ENCODE data around the gene ARHGEF19. TPM values are rescaled to one million over a fixed set of nuclear protein-coding genes. Genes with fewer than 3 reads are reported as not detected.

ARHGEF19 gene
- total and polyA plus RNA-seq, 2 of the 13 experiments (the other 11 are each of a cell fraction or from before 2014, with no cell fraction given): 1.7 to 1.8 TPM

GRCh38 chr1:16153999-16154673, 58.3 kb downstream of the ARHGEF19 start:
- in situ Hi-C loops (cut with HindIII; ENCODE audit: extremely low pct_ligation_motif_present, low pct_unique_long_range_greater_than_20kb) (no loop called here), intact Hi-C loops (cut with micrococcal nuclease; ENCODE audit: unreplicated experiment) (no loop called here)
- Histone ChIP-seq H3K27me3 (ENCODE audit: control insufficient read depth in 1 of 2, insufficient read depth in 2 of 2, low read length in 2 of 2) (no peaks in the 10 kb centered on the region; a peak in 1 of 5 replicates), H3K4me1 (ENCODE audit: insufficient read depth, low read length) (peaks cover 69% of the 10 kb centered on the region), H3K9ac (ENCODE audit: insufficient read depth, low read depth, low read length) (peak overlapping the region; percentile 95), H2AFZ (ENCODE audit: low read length) (no peak overlapping the region), H3K79me2 (ENCODE audit: insufficient read depth, low read length) (peaks cover 72% of the 10 kb centered on the region), H4K20me1 (ENCODE audit: insufficient read depth, low read length) (peaks cover 40% of the 10 kb centered on the region; the same call in 1 of the 2 replicates), H3K27ac (ENCODE audit: extremely low read length, insufficient read depth, low read length) (peak overlapping the region; percentile 86), H3K4me2 (ENCODE audit: low read depth, low read length) (peak overlapping the region; percentile 99), H3K9me3 (ENCODE audit: low read length) (no peaks in the 10 kb centered on the region), H3K4me3 (replicated peaks in 1 of 3; ENCODE audit: insufficient read depth in 1 of 3, low read depth in 2 of 3, low read length in 3 of 3) (peak overlapping the region; percentile 92 to 100 (median 95)), H3K36me3 (replicated peaks in 1 of 2; ENCODE audit: control insufficient read depth in 1 of 2, insufficient read depth in 2 of 2, low read length in 2 of 2) (peaks cover 17 to 31% of the 10 kb centered on the region in 2 experiments)
- DNase-seq (ENCODE audit: low spot score) (no peak), ATAC-seq (no peak; the same call in 2 of the 3 replicates), FAIRE-seq (no peak)
- POLR2A ChIA-PET: interaction anchor here (0.7 to 5.9 kb wide), 12 partner anchors 8 to 249 kb away, joined by 3 to 120 read pairs (median 6); no protein-coding TSS in a partner anchor
- 5% methylated on average over 13 of the region's 17 CpGs for WGBS (ENCODE audit: low lambda C conversion rate)
- no TSS peak for BruUV-seq (replicated peaks)
- CTCF ChIA-PET (ENCODE audit: low intra/inter-chr PET ratio, low total read pairs): no interaction called here
- 0 out of 2 replicates have a peak, but pooled peaks have one; percentile 25 for TF ChIP-seq SNAI1 (CRISPR knock-in tag; IDR thresholded peaks at IDR 0.05; ENCODE audit: borderline replicate concordance)
- TF ChIP-seq LCORL (IDR thresholded peaks at IDR 0.05): no peak
- peak; percentile 66; the same call in 1 of the 2 replicates for TF ChIP-seq LCORL (CRISPR knock-in tag; IDR thresholded peaks at IDR 0.05)
- 0 out of 2 replicates have a peak, but pooled peaks have one; percentile 24 for TF ChIP-seq BATF2 (CRISPR knock-in tag; IDR thresholded peaks at IDR 0.05)
- TF ChIP-seq HBP1 (CRISPR knock-in tag; IDR thresholded peaks at IDR 0.05; ENCODE audit: low read depth): peak; percentile 17; the same call in 1 of the 2 replicates
- 0 out of 2 replicates have a peak, but pooled peaks have one; percentile 4 for TF ChIP-seq ZNF816 (CRISPR knock-in tag; IDR thresholded peaks at IDR 0.05; ENCODE audit: borderline replicate concordance)
- peak; percentile 16 for TF ChIP-seq SAP130 (CRISPR knock-in tag; IDR thresholded peaks at IDR 0.05; ENCODE audit: low read depth)
- peak; percentile 4 for TF ChIP-seq RBM39 (IDR thresholded peaks at IDR 0.05; ENCODE audit: low read depth, low read length, poor library complexity, severe bottlenecking)
- no peak for TF ChIP-seq EP300 (IDR thresholded peaks at IDR 0.05; ENCODE audit: low read depth in 2 of 2, low read length in 2 of 2)
- TF ChIP-seq EP300 (CRISPR knock-in tag; IDR thresholded peaks at IDR 0.05; ENCODE audit: borderline replicate concordance): no peak
- TF ChIP-seq SIN3A (IDR thresholded peaks at IDR 0.05; ENCODE audit: borderline replicate concordance, low read depth, low read length): peak; percentile 39; the same call in 1 of the 2 replicates
- TF ChIP-seq ZNF776 (CRISPR knock-in tag; IDR thresholded peaks at IDR 0.05): 0 out of 2 replicates have a peak, but pooled peaks have one; percentile 21
- TF ChIP-seq REST (IDR thresholded peaks at IDR 0.05; ENCODE audit: borderline replicate concordance in 1 of 2, low read depth in 1 of 2, low read length in 2 of 2): no peak
- peak; percentile 48; the same call in 1 of the 2 replicates for TF ChIP-seq ZC3H13 (CRISPR knock-in tag; IDR thresholded peaks at IDR 0.05)
- TF ChIP-seq ZSCAN5A (CRISPR knock-in tag; IDR thresholded peaks at IDR 0.05; ENCODE audit: borderline replicate concordance): no peak
- no peak for TF ChIP-seq ZNF17 (CRISPR knock-in tag; IDR thresholded peaks at IDR 0.05)

Data from HepG2 (cell line).